T-helper 17 cell (primary cell): ENCODE measurements around the gene GFRA1. TPM values are rescaled to one million over a fixed set of nuclear protein-coding genes. Genes with fewer than 3 reads are reported as not detected.

Source experiments
- ATAC-seq: fragments of 150-1000 bp; cut with Tn5 transposase; 2 replicates; pipeline ENCODE4 v1.10.0; 2021; ENCODE audit warnings: mild to moderate bottlenecking, moderate library complexity
- DNase-seq, 3 donors: peaks; one replicate each; pipeline versions ENCODE4 v3.0.0 to v3.0.0-alpha.2; 2020 to 2021
- H3K9me3 ChIP-seq: one replicate; pipeline ENCODE4 v1.7.0; 2013; ENCODE audit warnings: low read length, mild to moderate bottlenecking; ENCODE audit not compliant: control insufficient read depth, poor library complexity, severe bottlenecking
- H3K27ac Mint-ChIP-seq: one replicate; pipeline ENCODE4 v1.8.0; 2022; ENCODE audit warnings: mild to moderate bottlenecking, moderate library complexity, mixed read lengths
- H3K27me3 Mint-ChIP-seq: one replicate; pipeline ENCODE4 v1.8.0; 2022; ENCODE audit warnings: mixed read lengths
- H3K36me3 Mint-ChIP-seq: one replicate; pipeline ENCODE4 v1.8.0; 2022; ENCODE audit warnings: low read depth, mixed read lengths
- H3K4me1 Mint-ChIP-seq: one replicate; pipeline ENCODE4 v1.8.0; 2022; ENCODE audit warnings: mild to moderate bottlenecking, mixed read lengths
- H3K4me3 Mint-ChIP-seq: one replicate; pipeline ENCODE4 v1.8.0; 2022; ENCODE audit warnings: mild to moderate bottlenecking, moderate library complexity, mixed read lengths
- total RNA-seq, 4 donors: library from RNA in 2 of 4; stranded (reverse) in 2 of 4; gene quantifications; one replicate each; pipeline ENCODE4 v1.2.3 and lab custom pipeline; 2022 to 2026

GFRA1 gene
- total RNA-seq, 2 donors from 2014 or later = not detected

- H3K27ac Mint-ChIP-seq = no peak overlapping the region
- H3K36me3 Mint-ChIP-seq = no peaks in the 10 kb centered on the region
- ATAC-seq (no peak), DNase-seq (no peak)
- H3K4me1 Mint-ChIP-seq = no peaks in the 10 kb centered on the region
- no peaks in the 10 kb centered on the region for H3K27me3 Mint-ChIP-seq
- no peak overlapping the region for H3K4me3 Mint-ChIP-seq
- no peaks in the 10 kb centered on the region for H3K9me3 ChIP-seq
These were observed 27.9 kb downstream of the GFRA1 start for GRCh38 chr10:116245156-116245555.

GRCh38 chr10:116241642-116242410 lies 31.2 kb downstream of the GFRA1 start:
- no peak for ATAC-seq
- no peak overlapping the region for H3K4me3 Mint-ChIP-seq
- H3K27me3 Mint-ChIP-seq = no peaks in the 10 kb centered on the region
- H3K36me3 Mint-ChIP-seq = no peaks in the 10 kb centered on the region
- no peak for DNase-seq
- no peak overlapping the region for H3K27ac Mint-ChIP-seq
- no peaks in the 10 kb centered on the region for H3K4me1 Mint-ChIP-seq
- H3K9me3 ChIP-seq = no peaks in the 10 kb centered on the region

DNA sequence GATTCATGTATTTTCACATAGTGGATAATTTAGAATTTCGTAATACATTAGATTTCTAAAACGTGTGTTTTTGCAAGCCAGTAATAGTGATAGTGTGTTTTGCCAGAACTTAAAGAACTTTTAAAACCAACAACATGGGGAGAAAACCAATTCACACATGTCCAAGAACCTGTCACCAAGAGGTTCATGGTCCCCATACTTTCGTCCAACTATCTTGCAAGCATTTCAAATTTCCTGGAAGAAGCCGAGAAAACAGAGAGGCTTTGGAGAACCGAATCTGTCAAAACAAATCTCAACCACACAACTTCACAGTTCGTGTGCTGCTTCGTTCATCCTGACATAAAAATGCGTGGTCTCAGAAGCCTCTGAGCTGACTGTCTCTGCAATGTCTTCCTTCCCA lies 31.9 kb downstream of the GFRA1 start:
- Mint-ChIP-seq H3K27ac (no peak overlapping the region), H3K36me3 (no peaks in the 10 kb centered on the region), H3K4me3 (no peak overlapping the region), H3K4me1 (no peaks in the 10 kb centered on the region), H3K27me3 (no peaks in the 10 kb centered on the region)
- DNase-seq (no peak), ATAC-seq (no peak)
- no peaks in the 10 kb centered on the region for H3K9me3 ChIP-seq

- no peaks in the 10 kb centered on the region for H3K36me3 Mint-ChIP-seq
- no peak overlapping the region for H3K4me3 Mint-ChIP-seq
- H3K4me1 Mint-ChIP-seq = no peaks in the 10 kb centered on the region
- H3K27me3 Mint-ChIP-seq = no peaks in the 10 kb centered on the region
- no peak overlapping the region for H3K27ac Mint-ChIP-seq
- no peak for ATAC-seq
- no peak for DNase-seq
- no peaks in the 10 kb centered on the region for H3K9me3 ChIP-seq
These were observed 32.7 kb downstream of the GFRA1 start for GRCh38 chr10:116240157-116240950.

DNA sequence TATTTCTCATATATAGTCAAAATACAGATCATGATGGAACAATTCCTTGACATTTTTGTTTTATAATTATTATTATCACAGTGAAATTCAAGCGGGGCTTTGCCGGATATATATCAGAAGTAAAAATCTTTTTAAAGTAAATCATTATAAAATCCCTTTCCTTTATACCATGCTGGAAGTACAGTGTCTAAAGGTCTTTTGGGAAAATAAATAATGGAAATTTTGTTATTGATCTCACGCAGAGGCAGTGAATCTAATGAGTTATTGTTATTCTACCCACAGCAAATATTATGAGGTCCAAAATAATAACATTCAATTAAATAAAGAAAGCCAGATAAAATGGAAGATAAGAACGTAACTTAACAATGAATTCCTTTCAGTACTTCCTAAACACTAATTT lies 33.8 kb downstream of the GFRA1 start:
- ATAC-seq = no peak
- no peak overlapping the region for H3K27ac Mint-ChIP-seq
- H3K27me3 Mint-ChIP-seq = no peaks in the 10 kb centered on the region
- H3K4me3 Mint-ChIP-seq = no peak overlapping the region
- DNase-seq = no peak
- no peaks in the 10 kb centered on the region for H3K9me3 ChIP-seq
- H3K4me1 Mint-ChIP-seq = no peaks in the 10 kb centered on the region
- H3K36me3 Mint-ChIP-seq = no peaks in the 10 kb centered on the region

- Mint-ChIP-seq H3K27me3 (no peaks in the 10 kb centered on the region), H3K4me1 (no peaks in the 10 kb centered on the region), H3K27ac (no peak overlapping the region), H3K36me3 (no peaks in the 10 kb centered on the region), H3K4me3 (no peak overlapping the region)
- ATAC-seq (no peak), DNase-seq (no peak)
- H3K9me3 ChIP-seq = no peaks in the 10 kb centered on the region
These were observed 35.0 kb downstream of the GFRA1 start for GRCh38 chr10:116237970-116238369.

DNA sequence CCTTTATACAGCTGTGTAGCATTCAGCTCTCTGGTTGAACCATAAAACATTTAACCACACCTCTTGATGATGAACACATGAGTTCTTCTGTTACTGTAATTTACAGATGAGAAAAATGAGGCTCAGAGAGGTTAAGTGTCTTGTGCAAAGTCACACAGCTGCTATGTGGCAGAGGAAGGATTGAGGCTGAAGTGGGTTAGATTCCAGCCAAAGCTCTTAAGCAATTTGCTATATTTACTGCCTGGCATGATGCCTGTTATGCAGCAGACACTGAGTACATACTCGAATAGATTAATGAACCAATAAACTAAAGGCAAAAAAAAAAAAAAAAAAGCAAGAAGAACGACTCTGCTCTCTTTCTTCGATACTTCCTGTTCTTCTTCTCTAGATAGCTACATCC lies 35.7 kb downstream of the GFRA1 start:
- Mint-ChIP-seq H3K27me3 (no peaks in the 10 kb centered on the region), H3K4me1 (no peaks in the 10 kb centered on the region), H3K4me3 (no peak overlapping the region), H3K27ac (no peak overlapping the region), H3K36me3 (no peaks in the 10 kb centered on the region)
- no peaks in the 10 kb centered on the region for H3K9me3 ChIP-seq
- ATAC-seq (no peak), DNase-seq (no peak)

GRCh38 chr10:116233230-116233629 lies 39.8 kb downstream of the GFRA1 start:
- H3K27ac Mint-ChIP-seq = no peak overlapping the region
- H3K9me3 ChIP-seq = no peaks in the 10 kb centered on the region
- DNase-seq = no peak
- no peak overlapping the region for H3K4me3 Mint-ChIP-seq
- no peaks in the 10 kb centered on the region for H3K36me3 Mint-ChIP-seq
- no peaks in the 10 kb centered on the region for H3K4me1 Mint-ChIP-seq
- H3K27me3 Mint-ChIP-seq = no peaks in the 10 kb centered on the region
- ATAC-seq = no peak

GRCh38 chr10:116232613-116233012 lies 40.4 kb downstream of the GFRA1 start:
- ATAC-seq = no peak
- Mint-ChIP-seq H3K27me3 (no peaks in the 10 kb centered on the region), H3K4me1 (no peaks in the 10 kb centered on the region), H3K36me3 (no peaks in the 10 kb centered on the region), H3K4me3 (no peak overlapping the region), H3K27ac (no peak overlapping the region)
- no peak for DNase-seq
- H3K9me3 ChIP-seq = no peaks in the 10 kb centered on the region

DNA sequence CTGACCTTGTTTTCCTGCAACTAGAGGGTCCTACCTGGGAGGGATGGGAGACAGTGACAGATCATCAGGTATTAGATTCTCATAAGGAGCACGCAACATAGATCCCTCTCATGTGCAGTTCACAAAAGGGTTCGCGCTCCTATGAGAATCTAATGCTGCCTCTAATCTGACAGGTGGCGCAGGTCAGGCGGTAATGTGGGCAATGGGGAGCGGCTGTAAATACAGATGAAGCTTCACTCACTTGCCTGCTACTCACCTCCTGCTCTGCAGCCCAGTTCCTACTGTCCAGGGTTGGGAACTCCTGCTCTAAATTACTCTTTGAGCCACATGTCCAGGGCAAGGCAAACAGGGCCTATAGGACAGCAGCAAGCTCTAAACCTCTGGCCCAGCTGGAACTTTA lies 46.2 kb downstream of the GFRA1 start:
- Mint-ChIP-seq H3K27me3 (no peaks in the 10 kb centered on the region), H3K27ac (no peak overlapping the region), H3K36me3 (no peaks in the 10 kb centered on the region), H3K4me1 (no peaks in the 10 kb centered on the region), H3K4me3 (no peak overlapping the region)
- no peaks in the 10 kb centered on the region for H3K9me3 ChIP-seq
- DNase-seq = no peak
- ATAC-seq = no peak

GRCh38 chr10:116226053-116226452 lies 47.0 kb downstream of the GFRA1 start:
- DNase-seq = no peak
- no peaks in the 10 kb centered on the region for H3K27me3 Mint-ChIP-seq
- H3K27ac Mint-ChIP-seq = no peak overlapping the region
- no peak for ATAC-seq
- no peaks in the 10 kb centered on the region for H3K9me3 ChIP-seq
- no peaks in the 10 kb centered on the region for H3K36me3 Mint-ChIP-seq
- H3K4me1 Mint-ChIP-seq = no peaks in the 10 kb centered on the region
- H3K4me3 Mint-ChIP-seq = no peak overlapping the region

GRCh38 chr10:116223289-116223688 lies 49.7 kb downstream of the GFRA1 start:
- H3K36me3 Mint-ChIP-seq = no peaks in the 10 kb centered on the region
- no peaks in the 10 kb centered on the region for H3K27me3 Mint-ChIP-seq
- no peak overlapping the region for H3K27ac Mint-ChIP-seq
- no peaks in the 10 kb centered on the region for H3K4me1 Mint-ChIP-seq
- DNase-seq (no peak), ATAC-seq (no peak)
- no peaks in the 10 kb centered on the region for H3K9me3 ChIP-seq
- H3K4me3 Mint-ChIP-seq = no peak overlapping the region

DNA sequence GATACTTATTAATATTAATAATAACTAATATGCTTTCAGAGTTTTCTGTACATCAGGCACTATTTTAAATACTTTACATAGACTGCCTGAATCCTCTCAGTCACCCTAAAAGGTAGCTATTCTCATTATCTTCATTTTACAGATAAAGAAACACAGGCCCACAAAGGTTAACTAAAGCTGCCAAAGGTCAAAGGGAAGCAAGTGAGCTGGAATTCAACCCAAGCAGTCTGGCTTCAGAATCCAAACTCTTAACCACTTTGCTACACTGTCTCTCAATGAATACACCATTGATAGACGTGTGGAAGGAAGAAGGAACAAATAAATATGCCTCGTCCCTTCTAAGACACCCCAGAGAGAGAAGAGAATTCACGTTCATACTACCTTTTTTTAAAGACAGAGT lies 52.0 kb downstream of the GFRA1 start:
- H3K27me3 Mint-ChIP-seq = no peaks in the 10 kb centered on the region
- no peak overlapping the region for H3K27ac Mint-ChIP-seq
- no peaks in the 10 kb centered on the region for H3K36me3 Mint-ChIP-seq
- DNase-seq = no peak
- no peaks in the 10 kb centered on the region for H3K4me1 Mint-ChIP-seq
- no peaks in the 10 kb centered on the region for H3K9me3 ChIP-seq
- H3K4me3 Mint-ChIP-seq = no peak overlapping the region
- no peak for ATAC-seq

GRCh38 chr10:116216676-116217075 lies 56.3 kb downstream of the GFRA1 start:
- H3K27me3 Mint-ChIP-seq = no peaks in the 10 kb centered on the region

More at GRCh38 chr10:116216676-116217075, 56.3 kb downstream of the GFRA1 start:
- Mint-ChIP-seq H3K27ac (no peak overlapping the region), H3K36me3 (no peaks in the 10 kb centered on the region), H3K4me3 (no peak overlapping the region), H3K4me1 (no peaks in the 10 kb centered on the region)
- no peaks in the 10 kb centered on the region for H3K9me3 ChIP-seq
- no peak for DNase-seq
- ATAC-seq = no peak
